Cardiac muscle cell (in vitro differentiated cells and primary cell): ENCODE measurements around the gene PDLIM4. TPM values are rescaled to one million over a fixed set of nuclear protein-coding genes. Genes with fewer than 3 reads are reported as not detected.

Experiments used
- DNase-seq, 2 donors: peaks; one replicate each; pipeline versions ENCODE4 v3.0.0 to v3.0.0-alpha.2; 2010 to 2017; ENCODE audit warnings: low read depth in 1 of 2, low spot score in 1 of 2
- H3K27ac ChIP-seq: fragments of 200-600 bp; sonication (generic); 2 replicates; pipeline ENCODE4 v1.5.1; 2016
- H3K27me3 ChIP-seq: fragments of 200-600 bp; sonication (generic); 2 replicates; pipeline ENCODE4 v1.6.0; 2016; ENCODE audit warnings: control low read depth
- H3K36me3 ChIP-seq: fragments of 200-600 bp; sonication (generic); 2 replicates; pipeline ENCODE4 v1.5.1; 2016; ENCODE audit warnings: control low read depth
- H3K4me1 ChIP-seq: fragments of 200-600 bp; sonication (generic); 2 replicates; pipeline ENCODE4 v1.8.1; 2017; ENCODE audit warnings: low read depth, mild to moderate bottlenecking, mixed run types
- H3K4me3 ChIP-seq: fragments of 200-600 bp; sonication (generic); 2 replicates; pipeline ENCODE4 v1.5.1; 2016; ENCODE audit warnings: mild to moderate bottlenecking
- H3K9me3 ChIP-seq: fragments of 200-600 bp; sonication (generic); 2 replicates; pipeline ENCODE4 v1.5.1; 2017; ENCODE audit warnings: low read depth, mild to moderate bottlenecking, control low read depth
- polyA plus RNA-seq: library from polyadenylated mRNA; unstranded; fragments of >200 nt; fragmentation: Nextera tagmentation; extraction: Ambion mirVana; gene quantifications from 2 replicates; pipeline ENCODE4 v1.2.1, GENCODE V29; 2016
- total RNA-seq: library from RNA; depleted of rRNA; stranded (reverse); fragments of >200 nt; gene quantifications from 2 replicates; pipeline ENCODE4 v1.2.3, GENCODE V29; 2016
- TF ChIP-seq, protein P1 (sequence below): IDR thresholded peaks from 2 replicates; pipeline ENCODE4 v1.5.1; 2012; ENCODE audit warnings: low read depth, mild to moderate bottlenecking, low read length

The PDLIM4 gene
- total and polyA plus RNA-seq, 2 experiments from 2014 or later = 23.1 to 32.7 TPM

- Histone ChIP-seq H3K27ac (peak overlapping the region; percentile 90), H3K36me3 (no peaks in the 10 kb centered on the region), H3K4me1 (peaks cover 6% of the 10 kb centered on the region), H3K4me3 (peak overlapping the region; percentile 34), H3K9me3 (no peaks in the 10 kb centered on the region), H3K27me3 (peaks cover 20% of the 10 kb centered on the region)
- peak; percentile 90 to 97 for DNase-seq
- TF ChIP-seq, protein P1, sequence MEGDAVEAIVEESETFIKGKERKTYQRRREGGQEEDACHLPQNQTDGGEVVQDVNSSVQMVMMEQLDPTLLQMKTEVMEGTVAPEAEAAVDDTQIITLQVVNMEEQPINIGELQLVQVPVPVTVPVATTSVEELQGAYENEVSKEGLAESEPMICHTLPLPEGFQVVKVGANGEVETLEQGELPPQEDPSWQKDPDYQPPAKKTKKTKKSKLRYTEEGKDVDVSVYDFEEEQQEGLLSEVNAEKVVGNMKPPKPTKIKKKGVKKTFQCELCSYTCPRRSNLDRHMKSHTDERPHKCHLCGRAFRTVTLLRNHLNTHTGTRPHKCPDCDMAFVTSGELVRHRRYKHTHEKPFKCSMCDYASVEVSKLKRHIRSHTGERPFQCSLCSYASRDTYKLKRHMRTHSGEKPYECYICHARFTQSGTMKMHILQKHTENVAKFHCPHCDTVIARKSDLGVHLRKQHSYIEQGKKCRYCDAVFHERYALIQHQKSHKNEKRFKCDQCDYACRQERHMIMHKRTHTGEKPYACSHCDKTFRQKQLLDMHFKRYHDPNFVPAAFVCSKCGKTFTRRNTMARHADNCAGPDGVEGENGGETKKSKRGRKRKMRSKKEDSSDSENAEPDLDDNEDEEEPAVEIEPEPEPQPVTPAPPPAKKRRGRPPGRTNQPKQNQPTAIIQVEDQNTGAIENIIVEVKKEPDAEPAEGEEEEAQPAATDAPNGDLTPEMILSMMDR = peak; percentile 20
Measured at GRCh38 chr5:132293066-132293991, 35.8 kb downstream of the PDLIM4 start.

DNA sequence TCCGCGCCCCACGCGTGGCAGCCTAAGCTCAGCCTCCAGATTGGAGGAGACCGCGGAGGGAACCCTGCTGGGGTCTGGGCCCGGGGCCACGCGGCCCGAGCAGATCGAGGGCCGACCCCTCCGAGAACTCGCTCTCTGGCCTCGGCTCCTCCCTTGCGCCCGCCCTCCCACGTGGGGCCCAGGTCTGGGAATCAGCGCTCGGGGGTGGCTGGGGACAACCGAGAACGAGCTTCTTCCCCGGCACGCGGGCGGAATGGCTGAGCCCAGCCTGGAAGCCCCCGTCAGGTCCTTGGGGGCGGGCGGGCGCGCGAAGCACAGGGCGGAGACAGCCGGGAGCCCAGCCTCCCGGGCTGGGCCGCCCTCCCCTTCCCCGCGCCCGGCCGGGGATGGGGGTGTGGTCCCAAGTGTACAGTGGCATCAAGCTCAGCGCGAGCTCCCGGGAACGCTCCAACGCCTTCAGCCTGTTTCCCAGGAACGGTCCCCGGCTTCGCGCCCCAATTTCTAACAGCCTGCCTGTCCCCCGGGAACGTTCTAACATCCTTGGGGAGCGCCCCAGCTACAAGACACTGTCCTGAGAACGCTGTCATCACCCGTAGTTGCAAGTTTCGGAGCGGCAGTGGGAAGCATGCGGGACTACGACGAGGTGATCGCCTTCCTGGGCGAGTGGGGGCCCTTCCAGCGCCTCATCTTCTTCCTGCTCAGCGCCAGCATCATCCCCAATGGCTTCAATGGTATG lies 36.7 kb downstream of the PDLIM4 start, which contains the start of gene SLC22A4:
SLC22A4 (plus strand) TSS at position 403 of the 736 bp plus-strand sequence; CDS start at position 626, 223 bp downstream.
- Histone ChIP-seq H3K4me1 (peaks cover 6% of the 10 kb centered on the region), H3K36me3 (no peaks in the 10 kb centered on the region), H3K27ac (peak within 1 kb of the TSS; percentile 90), H3K27me3 (peaks cover 20% of the 10 kb centered on the region), H3K4me3 (peak within 1 kb of the TSS; percentile 34), H3K9me3 (no peaks in the 10 kb centered on the region)
- TF ChIP-seq, protein P1 = no peak
- peak; percentile 96 to 98 for DNase-seq

GRCh38 chr5:132294728-132295504 lies 37.4 kb downstream of the PDLIM4 start:
- Histone ChIP-seq H3K9me3 (no peaks in the 10 kb centered on the region), H3K4me1 (peaks cover 6% of the 10 kb centered on the region), H3K27ac (no peak overlapping the region), H3K27me3 (peaks cover 20% of the 10 kb centered on the region), H3K36me3 (no peaks in the 10 kb centered on the region), H3K4me3 (peak overlapping the region; percentile 34)
- TF ChIP-seq, protein P1 = no peak
- peak; percentile 50 to 90 for DNase-seq

DNA sequence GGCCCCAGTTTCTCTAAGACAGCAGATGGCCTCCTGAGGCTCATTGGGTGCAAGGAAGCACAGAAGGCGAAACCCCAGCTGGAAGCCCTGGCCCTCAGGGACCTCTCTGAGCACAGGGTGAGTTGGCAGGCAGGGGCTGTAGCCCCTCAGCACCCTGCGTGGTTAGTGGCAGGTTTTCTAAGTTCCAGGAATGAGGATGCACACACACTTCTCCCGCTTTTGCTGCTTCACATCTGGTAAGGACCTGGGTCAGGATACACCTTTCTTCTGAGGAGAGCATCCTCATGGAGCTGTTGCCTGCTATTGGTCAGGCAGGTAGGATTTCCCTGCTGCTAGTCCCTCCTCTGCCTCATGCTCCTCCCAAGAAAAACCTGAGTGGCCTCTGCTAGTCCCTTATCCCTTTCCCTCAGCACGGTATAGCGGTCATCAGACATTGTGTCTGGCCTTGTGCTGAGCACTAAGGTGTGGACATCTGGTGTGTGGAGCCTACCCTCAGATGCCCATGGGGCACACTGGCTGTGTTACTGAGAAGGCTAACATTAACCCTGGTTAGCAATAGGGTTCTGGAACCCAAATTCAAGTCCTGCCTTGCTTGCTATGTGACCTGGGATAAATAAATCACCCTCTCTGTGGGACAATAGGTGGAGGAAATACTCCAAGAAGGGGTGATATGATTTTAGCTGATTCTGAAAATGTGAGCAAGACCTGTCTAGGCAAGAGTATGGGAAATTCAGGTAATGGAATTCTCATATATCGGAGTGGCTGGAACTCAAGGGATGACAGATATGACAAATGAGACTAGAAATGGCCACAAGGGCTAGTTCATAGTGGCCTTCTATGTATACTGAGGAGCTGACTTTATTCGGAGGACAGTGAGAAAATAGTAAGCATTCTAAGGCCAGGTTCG lies 38.3 kb downstream of the PDLIM4 start:
- Histone ChIP-seq H3K9me3 (no peaks in the 10 kb centered on the region), H3K27me3 (peaks cover 20% of the 10 kb centered on the region), H3K4me3 (no peak overlapping the region), H3K27ac (no peak overlapping the region), H3K4me1 (peaks cover 6% of the 10 kb centered on the region), H3K36me3 (no peaks in the 10 kb centered on the region)
- TF ChIP-seq, protein P1 = no peak
- DNase-seq = no peak
